Gastrocnemius medialis (tissue), 4 donors: ENCODE results near the gene ACTN4. TPM values are rescaled to one million over a fixed set of nuclear protein-coding genes. Genes with fewer than 3 reads are reported as not detected.

Experiments used
- ATAC-seq, 2 donors: fragments of 150-250 bp; one replicate each; pipeline ENCODE4 v1.9.1; 2016
- DNase-seq, 2 donors: peaks; one replicate each; pipeline ENCODE4 v3.0.0-alpha.2; 2019
- H3K27ac ChIP-seq, 4 donors: fragments of 200-600 bp; sonication (generic); 1 replicate in 1 of 4; 2 replicates in 3 of 4; pipeline ENCODE4 v1.5.1; 2016 to 2018; ENCODE audit warnings: mild to moderate bottlenecking in 2 of 4, moderate library complexity in 1 of 4
- H3K27me3 ChIP-seq, 3 donors: fragments of 200-600 bp; sonication (generic) in 2 of 3; 1 replicate in 1 of 3; 2 replicates in 2 of 3; pipeline versions ENCODE4 v1.5.1 to v1.6.0; 2016 to 2019; ENCODE audit warnings: mild to moderate bottlenecking in 1 of 3, moderate library complexity in 1 of 3
- H3K36me3 ChIP-seq, 2 donors: fragments of 200-600 bp; sonication (generic) in 1 of 2; one replicate each; pipeline ENCODE4 v1.5.1; 2017 to 2018
- H3K4me1 ChIP-seq, 2 donors: fragments of 200-600 bp; sonication (generic) in 1 of 2; one replicate each; pipeline ENCODE4 v1.5.1; 2016 to 2017; ENCODE audit warnings: mild to moderate bottlenecking in 2 of 2
- H3K4me3 ChIP-seq, 4 donors: fragments of 200-600 bp; sonication (generic) in 3 of 4; 1 replicate in 1 of 4; 2 replicates in 3 of 4; pipeline ENCODE4 v1.5.1; 2016 to 2019; ENCODE audit warnings: mild to moderate bottlenecking in 2 of 4
- H3K9me3 ChIP-seq, 3 donors: fragments of 200-600 bp; sonication (generic) in 2 of 3; 1 replicate in 1 of 3; 2 replicates in 2 of 3; pipeline ENCODE4 v1.5.1; 2016 to 2019
- CTCF ChIP-seq, 5 experiments: fragments of 450-650 bp in 3 of 5; fragments of 200-600 bp in 2 of 5; sonication (generic) in 2 of 5; IDR thresholded peaks in 4 of 5; conservative IDR thresholded peaks in 1 of 5; 1 replicate in 4 of 5; 2 replicates in 1 of 5; pipeline ENCODE4 v1.5.1; 2016 to 2019; ENCODE audit warnings: antibody characterized with exemption in 5 of 5, mild to moderate bottlenecking in 3 of 5, moderate library complexity in 3 of 5
- POLR2A ChIP-seq, 2 donors: fragments of 450-650 bp; IDR thresholded peaks; one replicate each; pipeline ENCODE4 v1.6.1; 2017; ENCODE audit warnings: antibody characterized with exemption in 2 of 2, mild to moderate bottlenecking in 2 of 2, moderate library complexity in 2 of 2
- in situ Hi-C, 4 donors: fragments of 200-750 bp; cut with MboI; loops; one replicate each; pipeline versions ENCODE4 v1.15.0 to v1.8.0; 2017; ENCODE audit warnings: low sequenced_read_pairs in 4 of 4
- intact Hi-C: fragments of 100-400 bp; cut with DNase I; formaldehyde crosslinking; loops from one replicate; pipeline ENCODE4 v1.15.1; 2023; ENCODE audit warnings: low total_unique reads
- total RNA-seq, 4 donors: library from RNA; depleted of rRNA; stranded (reverse); fragments of >200 nt; gene quantifications; one replicate each; pipeline versions ENCODE4 v1.1.0 to v1.2.3, GENCODE V29; 2016

The ACTN4 gene
- total RNA-seq, 4 donors from 2014 or later = 32.0 to 85.3 (median 63.9) TPM

GRCh38 chr19:38654628-38655055, 7.2 kb downstream of the ACTN4 start:
- peaks cover 97 to 98% of the 10 kb centered on the region in 2 donors for H3K4me1 ChIP-seq
- intact Hi-C loops = loop anchor here (10.0 kb wide), 1 partner anchor 750 kb away; the partner anchor contains the start of gene ZFP36
- no peaks in the 10 kb centered on the region for H3K27me3 ChIP-seq
- H3K9me3 ChIP-seq = no peaks in the 10 kb centered on the region
- H3K36me3 ChIP-seq = no peaks in the 10 kb centered on the region
- ATAC-seq (no peak), DNase-seq (no peak)
- TF ChIP-seq POLR2A (IDR thresholded peaks at IDR 0.05) (peak in 1 of 2 donors; percentile 16), CTCF (IDR thresholded peaks at IDR 0.05 in 4 of 5, conservative IDR thresholded peaks at IDR 0.05 in 1 of 5) (no peak)
- in situ Hi-C loops = loop anchor here in 1 of 4 donors (25.0 kb wide), 1 partner anchor 1158 kb away; no protein-coding TSS in a partner anchor
- peak overlapping the region; percentile 98 to 100 (median 99) for H3K27ac ChIP-seq
- H3K4me3 ChIP-seq = peak overlapping the region in 1 of 4 donors; percentile 2

- Histone ChIP-seq H3K9me3 (no peaks in the 10 kb centered on the region), H3K4me1 (peaks cover 97 to 98% of the 10 kb centered on the region in 2 donors), H3K4me3 (no peak overlapping the region), H3K27ac (peak overlapping the region; percentile 98 to 100 (median 99)), H3K27me3 (no peaks in the 10 kb centered on the region), H3K36me3 (no peaks in the 10 kb centered on the region)
- ATAC-seq (no peak), DNase-seq (no peak)
- in situ Hi-C loops = loop anchor here in 1 of 4 donors (25.0 kb wide), 1 partner anchor 1157 kb away; no protein-coding TSS in a partner anchor
- intact Hi-C loops = loop anchor here (10.0 kb wide), 1 partner anchor 750 kb away; the partner anchor contains the start of gene ZFP36
- TF ChIP-seq CTCF (IDR thresholded peaks at IDR 0.05 in 4 of 5, conservative IDR thresholded peaks at IDR 0.05 in 1 of 5) = no peak
- TF ChIP-seq POLR2A (IDR thresholded peaks at IDR 0.05) = no peak
Observed at GRCh38 chr19:38655148-38655824, 7.8 kb downstream of the ACTN4 start.

GRCh38 chr19:38656171-38656981, 8.9 kb downstream of the ACTN4 start:
- in situ Hi-C loops = loop anchor here in 1 of 4 donors (25.0 kb wide), 1 partner anchor 1156 kb away; no protein-coding TSS in a partner anchor
- DNase-seq = no peak
- Histone ChIP-seq H3K9me3 (no peaks in the 10 kb centered on the region), H3K27me3 (no peaks in the 10 kb centered on the region), H3K27ac (peak overlapping the region; percentile 98 to 100 (median 99)), H3K4me1 (peaks cover 96 to 98% of the 10 kb centered on the region in 2 donors), H3K4me3 (no peak overlapping the region), H3K36me3 (no peaks in the 10 kb centered on the region)
- intact Hi-C loops = loop anchor here (10.0 kb wide), 1 partner anchor 748 kb away; the partner anchor contains the start of gene ZFP36
- peak in 1 of 2 donors; percentile 20 for ATAC-seq
- TF ChIP-seq POLR2A (IDR thresholded peaks at IDR 0.05) (no peak), CTCF (IDR thresholded peaks at IDR 0.05 in 4 of 5, conservative IDR thresholded peaks at IDR 0.05 in 1 of 5) (no peak)

GRCh38 chr19:38657633-38658222, 10.3 kb downstream of the ACTN4 start:
- peaks cover 96 to 98% of the 10 kb centered on the region in 2 donors for H3K4me1 ChIP-seq
- DNase-seq (no peak), ATAC-seq (no peak)
- in situ Hi-C loops = loop anchor here in 1 of 4 donors (25.0 kb wide), 1 partner anchor 1155 kb away; no protein-coding TSS in a partner anchor
- H3K36me3 ChIP-seq = no peaks in the 10 kb centered on the region
- H3K9me3 ChIP-seq = no peaks in the 10 kb centered on the region
- TF ChIP-seq POLR2A (IDR thresholded peaks at IDR 0.05) = no peak
- TF ChIP-seq CTCF (IDR thresholded peaks at IDR 0.05 in 4 of 5, conservative IDR thresholded peaks at IDR 0.05 in 1 of 5) = no peak
- peak overlapping the region; percentile 98 to 100 (median 99) for H3K27ac ChIP-seq
- no peak overlapping the region for H3K4me3 ChIP-seq
- intact Hi-C loops = loop anchor here (1.0 to 10.0 kb wide), 3 partner anchors 27 to 747 kb away; partner anchors contain the start of gene ZFP36
- no peaks in the 10 kb centered on the region for H3K27me3 ChIP-seq
